Activated naive CD4-positive, alpha-beta T cell treated with anti-CD3 and anti-CD28 coated beads, Interleukin-2, amount 10 ng/mL, durations not matched to agents 7 days and 5 days (primary cell): ENCODE data around the gene S1PR1.
"Not testable (repeated sequence)": the region's sequence is repeated elsewhere in the genome, so short reads cannot be mapped to it uniquely, and the experiment has no call there.

Experiments
- CTCF ChIA-PET: fragments of 350-600 bp; sonication (Branson Sonifier 250); formaldehyde crosslinking; loops from one replicate; lab custom pipeline; 2021; ENCODE audit warnings: antibody characterized with exemption; lab: Charles Lee
- DNase-seq: peaks from one replicate; pipeline ENCODE4 v3.0.0-alpha.2; 2020
- H3K27ac Mint-ChIP-seq: one replicate; pipeline ENCODE4 v1.8.0; 2021; ENCODE audit warnings: mild to moderate bottlenecking, moderate library complexity, mixed read lengths
- H3K27me3 Mint-ChIP-seq: one replicate; pipeline ENCODE4 v1.8.0; 2021; ENCODE audit warnings: mild to moderate bottlenecking, mixed read lengths
- H3K36me3 Mint-ChIP-seq: one replicate; pipeline ENCODE4 v1.8.0; 2021; ENCODE audit warnings: mixed read lengths
- H3K4me1 Mint-ChIP-seq: one replicate; pipeline ENCODE4 v1.8.0; 2021; ENCODE audit warnings: mixed read lengths
- H3K4me3 Mint-ChIP-seq: one replicate; pipeline ENCODE4 v1.8.0; 2021; ENCODE audit warnings: mild to moderate bottlenecking, moderate library complexity, mixed read lengths
- H3K9me3 Mint-ChIP-seq: one replicate; pipeline ENCODE4 v1.8.0; 2021; ENCODE audit warnings: mixed read lengths

Gene S1PR1

DNA sequence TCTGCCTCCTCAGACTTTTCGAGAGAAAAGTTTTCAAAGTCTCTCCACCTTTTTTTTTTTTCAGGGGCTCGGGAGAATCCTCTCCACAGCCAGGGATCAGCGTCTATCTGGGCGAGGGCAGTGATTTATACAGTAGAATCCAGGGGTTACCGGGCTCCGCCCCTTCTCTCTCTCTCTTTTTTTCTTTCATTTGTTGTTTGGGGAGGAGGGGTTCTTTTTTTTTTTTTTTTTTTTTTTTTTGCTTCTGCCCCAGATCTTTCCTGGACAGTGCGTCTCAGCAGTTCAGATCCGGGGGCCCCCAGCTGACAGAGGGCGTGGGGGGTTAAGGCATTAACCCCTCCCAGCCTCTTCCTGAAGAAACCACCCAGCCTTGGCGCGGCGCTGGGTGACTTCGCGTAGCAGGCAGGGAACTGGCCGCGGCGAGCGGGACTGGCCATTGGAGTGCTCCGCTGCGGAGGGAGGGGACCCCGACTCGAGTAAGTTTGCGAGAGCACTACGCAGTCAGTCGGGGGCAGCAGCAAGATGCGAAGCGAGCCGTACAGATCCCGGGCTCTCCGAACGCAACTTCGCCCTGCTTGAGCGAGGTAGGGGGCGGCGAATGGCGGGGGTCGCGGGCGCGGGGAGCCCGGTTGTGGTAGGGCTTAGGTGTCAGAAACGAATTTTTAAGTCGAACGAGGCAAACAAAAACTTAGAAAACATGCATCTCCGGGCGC is at the start of gene S1PR1:
S1PR1 (plus strand) TSS at position 504 of the 713 bp plus-strand sequence. CDS start 1,966 bp downstream, outside the sequence.
- H3K27ac Mint-ChIP-seq = peak within 1 kb of the TSS; percentile 99
- H3K4me3 Mint-ChIP-seq = peak within 1 kb of the TSS; percentile 97
- peaks cover 14% of the 10 kb centered on the region for H3K27me3 Mint-ChIP-seq
- H3K36me3 Mint-ChIP-seq = peaks cover 76% of the 10 kb centered on the region
- CTCF ChIA-PET = interaction anchor here (0.6 to 5.0 kb wide), 11 partner anchors 15 to 315 kb away, joined by 3 to 104 read pairs (median 5); no protein-coding TSS in a partner anchor
- peaks cover 5% of the 10 kb centered on the region for H3K9me3 Mint-ChIP-seq
- H3K4me1 Mint-ChIP-seq = peaks cover 49% of the 10 kb centered on the region
- DNase-seq = peak; percentile 89

DNA sequence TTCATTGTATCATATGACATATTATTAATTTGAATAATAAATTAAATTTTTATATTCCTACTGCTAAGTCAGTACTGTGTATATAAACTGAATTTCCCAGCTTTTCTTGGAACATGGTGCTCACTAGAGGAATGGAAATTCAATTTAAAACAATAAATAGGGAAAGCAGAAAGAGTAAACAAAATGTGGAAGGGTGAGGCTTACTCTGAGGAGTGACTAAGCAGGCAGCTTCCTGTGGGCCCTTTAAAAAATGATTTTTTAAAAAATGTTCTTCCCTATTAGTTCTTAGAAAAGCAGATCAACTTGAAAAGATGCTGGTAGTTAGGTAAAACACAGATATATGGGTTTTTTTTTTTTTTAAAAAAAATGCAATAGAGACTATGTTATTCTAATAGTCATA is 49.5 kb upstream of the S1PR1 start:
- CTCF ChIA-PET = interaction anchor here (0.7 kb wide), 1 partner anchor 12 kb away, joined by 3 read pairs; no protein-coding TSS in a partner anchor
- Mint-ChIP-seq H3K36me3 (peaks cover 11% of the 10 kb centered on the region), H3K27ac (peak overlapping the region; percentile 49), H3K27me3 (no peaks in the 10 kb centered on the region), H3K4me3 (no peak overlapping the region), H3K9me3 (peaks cover 5% of the 10 kb centered on the region), H3K4me1 (peaks cover 46% of the 10 kb centered on the region)
- DNase-seq = no peak

DNA sequence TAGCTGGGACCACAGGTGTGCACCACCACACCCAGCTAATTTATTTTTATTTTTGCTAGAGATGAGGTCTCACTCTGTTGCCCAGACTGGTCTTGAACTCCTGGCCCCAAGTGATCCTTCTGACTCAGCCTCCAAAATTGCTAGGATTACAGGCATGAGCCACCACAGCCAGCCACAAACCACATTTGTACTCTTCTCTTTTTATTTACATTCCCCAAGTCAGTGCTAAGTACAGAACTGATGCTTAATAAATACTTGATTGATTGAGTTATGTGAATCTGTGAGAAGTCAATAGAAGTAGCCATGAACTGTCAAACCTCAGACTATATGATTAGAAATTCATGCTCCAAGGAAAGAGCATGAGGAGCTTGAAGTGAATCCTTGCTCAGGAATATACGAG is 48.5 kb upstream of the S1PR1 start:
- Mint-ChIP-seq H3K27ac (no peak overlapping the region), H3K4me1 (peaks cover 37% of the 10 kb centered on the region), H3K36me3 (peaks cover 11% of the 10 kb centered on the region), H3K4me3 (no peak overlapping the region), H3K9me3 (peaks cover 7% of the 10 kb centered on the region), H3K27me3 (no peaks in the 10 kb centered on the region)
- DNase-seq = no peak
- CTCF ChIA-PET = no interaction called here

DNA sequence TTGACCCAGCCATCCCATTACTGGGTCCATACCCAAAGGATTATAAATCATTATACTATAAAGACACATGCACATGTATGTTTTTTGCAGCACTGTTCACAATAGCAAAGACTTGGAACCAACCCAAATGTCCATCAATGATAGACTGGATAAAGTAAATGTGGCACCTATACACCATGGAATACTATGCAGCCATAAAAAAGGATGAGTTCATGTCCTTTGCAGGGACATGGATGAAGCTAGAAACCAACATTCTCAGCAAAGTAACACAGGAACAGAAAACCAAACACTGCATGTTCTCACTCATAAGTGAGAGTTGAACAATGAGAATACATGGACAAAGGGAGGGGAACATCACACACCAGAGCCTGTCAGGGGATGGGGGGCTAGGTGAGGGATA is 47.9 kb upstream of the S1PR1 start:
- Mint-ChIP-seq H3K36me3 (peaks cover 11% of the 10 kb centered on the region), H3K4me1 (peaks cover 31% of the 10 kb centered on the region)
- H3K4me3 Mint-ChIP-seq, CTCF ChIA-PET, H3K9me3 Mint-ChIP-seq, H3K27me3 Mint-ChIP-seq, H3K27ac Mint-ChIP-seq, DNase-seq: not testable (repeated sequence)

DNA sequence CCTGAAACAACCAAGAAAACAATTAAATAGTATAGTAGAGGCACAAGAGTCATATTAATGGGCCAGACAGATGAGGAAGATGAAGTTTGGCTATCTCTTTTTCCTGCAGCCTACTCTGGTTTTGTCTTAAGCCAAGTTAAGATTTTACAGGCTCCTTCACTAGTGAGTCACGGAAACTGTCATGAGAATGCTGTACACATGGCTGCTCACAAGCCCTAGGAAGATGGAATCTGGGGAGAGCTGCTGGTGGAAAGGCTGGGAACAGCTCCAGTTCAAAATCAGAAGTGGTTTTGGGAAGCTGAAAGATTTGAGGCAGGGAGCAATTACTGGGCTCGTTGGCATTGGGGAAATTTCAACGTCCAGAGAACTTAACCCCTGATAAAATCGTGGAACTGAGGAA is 46.4 kb upstream of the S1PR1 start:
- Mint-ChIP-seq H3K27me3 (no peaks in the 10 kb centered on the region), H3K4me1 (peaks cover 24% of the 10 kb centered on the region), H3K27ac (no peak overlapping the region), H3K9me3 (peaks cover 7% of the 10 kb centered on the region), H3K4me3 (no peak overlapping the region), H3K36me3 (peaks cover 11% of the 10 kb centered on the region)
- CTCF ChIA-PET = interaction anchor here (1.1 kb wide), 1 partner anchor 48 kb away, joined by 3 read pairs; no protein-coding TSS in a partner anchor
- no peak for DNase-seq

DNA sequence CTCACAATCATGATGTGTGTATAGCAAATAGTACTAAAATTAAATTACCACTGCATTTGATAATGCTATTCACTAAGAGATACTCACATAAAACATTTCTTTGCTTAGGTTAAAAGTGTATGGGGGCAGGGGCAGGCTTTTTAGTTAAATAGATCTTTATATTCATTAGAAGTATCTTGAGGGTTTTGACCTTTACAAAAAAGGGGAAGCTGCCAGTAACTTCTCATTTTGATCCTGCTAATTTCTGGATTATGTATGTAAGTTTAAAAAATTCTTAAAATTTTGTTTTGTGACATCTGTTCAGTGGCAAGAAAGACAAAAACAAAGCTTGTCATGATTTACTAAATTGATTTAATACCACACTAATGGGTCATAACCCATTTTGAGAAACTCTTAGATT is 45.8 kb upstream of the S1PR1 start:
- CTCF ChIA-PET = interaction anchor here (0.7 kb wide), 1 partner anchor 56 kb away, joined by 3 read pairs; no protein-coding TSS in a partner anchor
- H3K36me3 Mint-ChIP-seq = peaks cover 14% of the 10 kb centered on the region
- no peak for DNase-seq
- H3K27me3 Mint-ChIP-seq = no peaks in the 10 kb centered on the region
- H3K4me3 Mint-ChIP-seq = no peak overlapping the region
- H3K9me3 Mint-ChIP-seq = peaks cover 10% of the 10 kb centered on the region
- H3K27ac Mint-ChIP-seq = no peak overlapping the region
- peaks cover 25% of the 10 kb centered on the region for H3K4me1 Mint-ChIP-seq

DNA sequence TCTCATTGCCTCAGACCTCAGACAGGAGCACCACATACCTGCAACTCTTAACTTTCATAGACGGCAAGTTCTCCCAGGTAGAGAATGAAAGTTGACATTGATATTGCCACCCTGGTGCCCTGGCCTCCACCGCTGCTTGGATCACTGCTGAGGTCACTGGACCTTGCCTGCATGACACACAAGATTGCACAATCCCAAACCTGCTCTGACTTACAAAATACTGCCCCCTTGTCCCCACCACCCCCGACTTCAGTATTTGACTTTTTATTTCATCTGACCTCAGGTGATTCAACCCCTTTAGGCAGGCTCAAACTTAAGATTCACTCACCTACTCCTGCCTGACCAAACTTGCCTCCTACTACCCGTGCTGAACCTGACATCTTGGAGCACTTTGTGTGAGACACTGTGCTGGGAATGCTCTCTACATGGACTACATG is 43.1 kb upstream of the S1PR1 start:
- H3K9me3 Mint-ChIP-seq = peaks cover 9% of the 10 kb centered on the region
- CTCF ChIA-PET = interaction anchor here (1.0 to 1.9 kb wide), 5 partner anchors 11 to 95 kb away, joined by 3 to 6 read pairs (median 4); no protein-coding TSS in a partner anchor
- peaks cover 8% of the 10 kb centered on the region for H3K4me1 Mint-ChIP-seq
- no peaks in the 10 kb centered on the region for H3K27me3 Mint-ChIP-seq
- peaks cover 12% of the 10 kb centered on the region for H3K36me3 Mint-ChIP-seq
- no peak overlapping the region for H3K4me3 Mint-ChIP-seq
- DNase-seq = no peak
- no peak overlapping the region for H3K27ac Mint-ChIP-seq

DNA sequence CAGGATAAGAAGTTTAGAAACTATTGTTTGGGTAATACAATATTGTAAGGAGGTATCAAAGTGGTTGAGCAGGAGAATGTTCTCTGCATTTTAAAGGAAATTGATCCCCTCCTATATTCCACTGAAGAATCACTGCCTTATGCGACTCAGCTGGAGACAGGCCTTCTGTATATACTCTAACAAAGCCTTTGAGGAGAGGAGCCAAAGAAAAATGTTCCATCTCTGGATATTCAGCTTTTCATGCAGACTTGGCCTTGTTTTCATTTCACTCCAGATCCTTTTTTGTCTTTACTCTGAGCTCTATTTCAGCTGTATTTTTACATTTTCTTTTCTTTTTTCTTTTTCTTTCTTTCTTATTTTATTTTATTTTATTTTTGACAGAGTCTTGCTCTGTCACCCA is 42.1 kb upstream of the S1PR1 start:
- H3K36me3 Mint-ChIP-seq = peaks cover 10% of the 10 kb centered on the region
- peaks cover 9% of the 10 kb centered on the region for H3K9me3 Mint-ChIP-seq
- no peak overlapping the region for H3K27ac Mint-ChIP-seq
- H3K4me1 Mint-ChIP-seq = peaks cover 15% of the 10 kb centered on the region
- no peak overlapping the region for H3K4me3 Mint-ChIP-seq
- CTCF ChIA-PET = interaction anchor here (1.5 to 1.9 kb wide), 2 partner anchors 10 to 44 kb away, joined by 4 to 6 read pairs; no protein-coding TSS in a partner anchor
- DNase-seq = no peak
- no peaks in the 10 kb centered on the region for H3K27me3 Mint-ChIP-seq

DNA sequence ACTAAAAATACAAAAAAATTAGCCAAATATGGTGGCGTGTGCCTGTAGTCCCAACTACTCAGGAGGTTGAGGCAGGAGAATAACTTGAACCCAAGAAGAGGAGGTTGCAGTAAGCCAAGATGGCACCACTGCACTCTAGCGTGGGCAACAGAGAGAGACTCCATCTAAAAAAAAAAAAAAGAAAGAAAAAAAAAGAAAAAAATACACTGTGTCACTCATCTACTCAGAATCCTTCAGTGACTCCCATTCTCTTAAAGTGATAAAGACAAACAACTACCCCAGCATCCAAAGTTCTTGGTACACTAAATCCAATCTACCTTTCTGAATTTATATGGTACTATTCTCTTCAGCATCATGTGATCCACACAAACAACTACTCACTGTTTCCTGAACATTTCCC is 40.2 kb upstream of the S1PR1 start:
- Mint-ChIP-seq H3K9me3 (peaks cover 9% of the 10 kb centered on the region), H3K27ac (no peak overlapping the region), H3K27me3 (no peaks in the 10 kb centered on the region), H3K4me1 (peaks cover 19% of the 10 kb centered on the region), H3K4me3 (no peak overlapping the region), H3K36me3 (peaks cover 10% of the 10 kb centered on the region)
- CTCF ChIA-PET = no interaction called here
- DNase-seq = no peak

DNA sequence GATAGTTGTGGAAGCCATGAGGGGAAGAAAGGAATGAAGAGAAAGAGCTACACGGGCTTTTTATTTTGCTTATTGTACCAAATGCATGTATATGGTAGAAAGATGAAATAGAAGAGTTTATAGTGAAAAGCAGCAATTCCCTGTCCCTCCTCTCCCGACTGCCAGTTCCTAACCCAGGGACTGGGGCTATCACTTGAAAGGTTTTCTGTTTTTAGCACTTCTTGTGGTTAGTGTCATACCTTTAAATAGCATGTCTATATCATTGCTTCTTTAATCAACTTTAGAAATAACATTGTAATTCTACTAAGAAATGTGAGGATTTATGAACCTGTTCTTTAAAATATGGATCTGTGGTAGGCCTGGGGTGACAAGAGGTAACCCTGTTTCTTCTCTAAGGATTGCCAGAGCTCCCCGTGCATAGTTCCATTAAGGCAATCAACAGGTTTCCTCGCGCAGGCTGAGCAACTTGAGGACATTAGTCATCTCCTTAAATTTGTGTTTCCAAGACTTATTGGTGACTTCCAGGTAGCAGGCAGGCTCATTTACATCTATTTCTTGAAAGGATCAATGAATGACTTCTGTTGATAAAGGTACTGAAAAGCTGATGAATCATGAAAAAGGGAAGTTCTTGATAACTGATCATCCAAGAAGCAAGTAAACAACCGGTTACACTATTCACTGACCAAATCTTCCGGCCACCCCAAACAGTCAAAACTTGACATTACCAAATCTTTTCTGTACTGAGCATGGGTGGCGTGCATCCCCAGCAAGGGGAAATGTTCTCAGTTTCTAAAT is 37.8 kb upstream of the S1PR1 start:
- Mint-ChIP-seq H3K36me3 (peaks cover 10% of the 10 kb centered on the region), H3K4me1 (peaks cover 19% of the 10 kb centered on the region), H3K4me3 (no peak overlapping the region), H3K27me3 (no peaks in the 10 kb centered on the region), H3K9me3 (peaks cover 7% of the 10 kb centered on the region), H3K27ac (peak overlapping the region; percentile 84)
- CTCF ChIA-PET = interaction anchor here (0.9 to 2.4 kb wide), 5 partner anchors 12 to 225 kb away, joined by 3 to 11 read pairs (median 6); no protein-coding TSS in a partner anchor
- DNase-seq = peak; percentile 34

DNA sequence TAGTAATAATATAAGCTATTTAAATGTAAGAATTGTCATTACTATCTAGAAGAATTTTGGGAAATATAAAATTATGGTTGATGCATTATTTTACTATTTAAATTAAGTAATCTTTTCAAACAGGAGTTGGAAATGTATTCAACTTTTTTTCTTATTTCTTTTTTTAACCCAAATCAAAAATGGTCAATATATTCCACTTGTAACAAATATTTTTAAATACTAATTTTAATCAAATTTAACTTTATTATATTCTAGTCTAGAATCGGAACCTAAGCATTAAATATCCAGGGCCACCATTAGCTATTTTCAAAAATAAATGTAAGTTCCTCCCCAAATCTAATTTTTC is 37.2 kb upstream of the S1PR1 start:
- Mint-ChIP-seq H3K4me3 (no peak overlapping the region), H3K36me3 (peaks cover 10% of the 10 kb centered on the region), H3K9me3 (peaks cover 7% of the 10 kb centered on the region), H3K27me3 (no peaks in the 10 kb centered on the region), H3K27ac (no peak overlapping the region), H3K4me1 (peaks cover 19% of the 10 kb centered on the region)
- CTCF ChIA-PET = interaction anchor here (2.2 to 2.4 kb wide), 3 partner anchors 21 to 39 kb away, joined by 6 to 11 read pairs (median 9); no protein-coding TSS in a partner anchor
- no peak for DNase-seq

DNA sequence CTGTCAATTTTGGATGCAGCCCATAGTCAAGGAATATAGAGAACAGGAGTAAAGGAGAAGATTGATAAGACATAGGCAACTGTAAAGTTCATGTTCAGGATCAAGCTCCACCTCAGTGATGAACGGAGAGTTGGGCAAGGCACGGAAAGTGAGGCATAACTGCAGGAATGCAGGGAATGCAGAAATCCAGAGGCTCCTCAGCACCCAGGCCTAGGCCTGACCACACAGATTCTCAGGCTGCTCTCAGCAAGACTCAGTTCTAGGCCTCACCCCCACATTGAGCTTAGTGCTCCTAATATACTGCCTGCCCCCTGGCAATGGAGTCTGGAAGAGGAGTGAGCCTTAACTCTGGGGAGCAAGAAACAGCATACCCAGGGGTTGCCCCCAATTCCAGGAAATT is 36.3 kb upstream of the S1PR1 start:
- peaks cover 10% of the 10 kb centered on the region for H3K36me3 Mint-ChIP-seq
- CTCF ChIA-PET = interaction anchor here (0.6 to 2.2 kb wide), 2 partner anchors 33 to 35 kb away, joined by 5 to 6 read pairs; no protein-coding TSS in a partner anchor
- H3K4me1 Mint-ChIP-seq = peaks cover 19% of the 10 kb centered on the region
- no peak overlapping the region for H3K27ac Mint-ChIP-seq
- H3K4me3 Mint-ChIP-seq = no peak overlapping the region
- peaks cover 7% of the 10 kb centered on the region for H3K9me3 Mint-ChIP-seq
- no peak for DNase-seq
- no peaks in the 10 kb centered on the region for H3K27me3 Mint-ChIP-seq

DNA sequence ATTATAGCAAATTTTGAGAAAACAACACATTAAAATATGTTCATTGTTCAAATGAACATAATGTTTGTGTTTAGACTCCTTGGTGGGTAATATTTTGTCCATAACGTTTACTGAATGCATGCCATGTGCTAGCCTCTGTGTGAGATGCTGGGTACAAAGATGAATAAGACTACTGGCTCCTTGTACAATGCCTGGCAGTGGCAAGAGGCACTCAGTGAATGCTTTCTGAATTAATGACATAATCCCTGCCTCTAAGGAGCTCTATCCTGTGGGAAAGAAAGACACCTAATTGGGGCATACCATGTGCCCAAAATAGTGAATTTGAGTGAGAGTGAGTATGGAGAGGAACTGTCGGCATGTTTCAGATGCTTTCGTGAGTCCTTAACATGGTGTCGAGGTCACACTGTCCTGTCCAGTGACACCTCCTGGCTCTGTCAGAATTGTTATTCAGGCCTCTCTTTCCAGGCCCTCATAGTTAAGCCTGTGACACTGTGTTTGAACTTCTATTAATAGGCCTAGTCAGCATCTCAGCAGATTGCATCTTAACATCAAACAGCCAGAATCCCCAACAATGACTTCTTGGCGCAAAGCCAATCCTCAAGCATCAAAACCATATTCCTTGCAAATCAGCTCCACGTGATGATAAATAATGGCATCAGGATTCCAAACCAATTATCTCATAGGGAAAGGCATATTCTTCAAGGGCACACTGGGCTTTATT is 32.8 kb upstream of the S1PR1 start:
- H3K4me1 Mint-ChIP-seq = peaks cover 9% of the 10 kb centered on the region
- no peaks in the 10 kb centered on the region for H3K9me3 Mint-ChIP-seq
- DNase-seq = no peak
- H3K4me3 Mint-ChIP-seq = no peak overlapping the region
- H3K36me3 Mint-ChIP-seq = no peaks in the 10 kb centered on the region
- no peaks in the 10 kb centered on the region for H3K27me3 Mint-ChIP-seq
- CTCF ChIA-PET = interaction anchor here (0.8 to 1.1 kb wide), 3 partner anchors 9 to 33 kb away, joined by 3 to 4 read pairs (median 3); partner anchors contain the start of gene S1PR1
- H3K27ac Mint-ChIP-seq = no peak overlapping the region
